ENCODE data around the gene MUC5AC. TPM values are rescaled to one million over a fixed set of nuclear protein-coding genes. Genes with fewer than 3 reads are reported as not detected.

Gene MUC5AC
- total RNA-seq, 1 donor from 2014 or later, result not detected

Other genes with a start within 250 kb of the MUC5AC start
- gene CHID1, start 247.1 kb upstream of the MUC5AC start, total RNA-seq, result 53.4 and 54.7 TPM in 2 replicates
- 67.6 and 69.7 TPM in 2 replicates for gene AP2A2, start 232.1 kb upstream of the MUC5AC start, total RNA-seq
- gene MUC6, start 121.2 kb upstream of the MUC5AC start, total RNA-seq, result not detected in 2 replicates
- gene MUC2, start 83.1 kb upstream of the MUC5AC start, total RNA-seq, result not detected in 2 replicates
- not detected in 2 replicates for gene MUC5B, start 65.1 kb downstream of the MUC5AC start, total RNA-seq
- gene TOLLIP, start 151.7 kb downstream of the MUC5AC start, total RNA-seq, result 43.2 TPM in 2 replicates
- 0.27 and 0.44 TPM in 2 replicates for gene BRSK2, start 232.0 kb downstream of the MUC5AC start, total RNA-seq